ENCODE measurements around the gene CNDP2. TPM values are rescaled to one million over a fixed set of nuclear protein-coding genes. Genes with fewer than 3 reads are reported as not detected.
A peak's percentile ranks its signal among the peaks of the same experiment; 100 is the strongest.

The CNDP2 gene
- total RNA-seq, 1 experiment from 2014 or later, result 75.3 TPM

DNA sequence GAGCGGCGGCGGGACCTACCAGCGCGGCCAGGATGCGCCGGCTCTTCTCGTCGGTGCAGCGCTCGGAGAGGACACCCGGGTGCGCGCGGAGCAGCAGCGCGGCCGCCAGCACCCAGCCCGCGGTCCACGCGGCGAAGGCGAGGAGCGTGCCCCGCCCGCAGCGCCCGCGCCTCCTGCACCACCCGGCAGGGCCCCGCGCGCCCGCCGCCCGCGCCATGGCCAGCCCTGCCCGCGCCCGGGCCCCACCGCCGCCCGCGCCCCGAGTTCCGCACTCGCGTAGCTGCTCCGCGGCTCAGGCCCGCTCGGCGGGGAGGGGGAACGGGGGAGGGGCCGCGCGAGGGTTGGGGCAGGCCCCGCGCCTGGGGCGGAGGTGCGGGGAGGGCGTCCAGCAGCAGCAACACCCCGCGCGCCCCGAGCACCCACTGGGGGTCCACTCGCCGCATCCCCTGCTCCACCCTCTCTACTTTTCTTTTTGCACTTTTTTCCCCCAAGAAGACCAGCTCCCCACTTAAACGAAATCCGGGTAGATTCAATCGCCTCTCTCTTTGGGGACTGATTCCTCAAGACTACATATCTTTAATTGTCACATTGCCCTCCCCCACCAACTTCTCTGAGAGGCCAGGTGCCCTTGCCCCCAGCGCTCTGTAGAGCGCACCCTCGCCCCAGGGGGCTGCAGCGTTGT, 39.0 kb upstream of the CNDP2 start, which contains the start of gene DIPK1C:
Gene DIPK1C (minus strand): TSS at position 266 of the 682 bp plus-strand sequence. CDS start 49 bp downstream, at position 217.
- no peak within 1 kb of the TSS for H3K27ac ChIP-seq (ENCODE audit: low read depth, low read length, poor library complexity, severe bottlenecking)
- H3K27me3 ChIP-seq (replicated peaks; ENCODE audit: insufficient read depth, low read depth, low read length, poor library complexity), result peaks cover 76% of the 10 kb centered on the region

DNA sequence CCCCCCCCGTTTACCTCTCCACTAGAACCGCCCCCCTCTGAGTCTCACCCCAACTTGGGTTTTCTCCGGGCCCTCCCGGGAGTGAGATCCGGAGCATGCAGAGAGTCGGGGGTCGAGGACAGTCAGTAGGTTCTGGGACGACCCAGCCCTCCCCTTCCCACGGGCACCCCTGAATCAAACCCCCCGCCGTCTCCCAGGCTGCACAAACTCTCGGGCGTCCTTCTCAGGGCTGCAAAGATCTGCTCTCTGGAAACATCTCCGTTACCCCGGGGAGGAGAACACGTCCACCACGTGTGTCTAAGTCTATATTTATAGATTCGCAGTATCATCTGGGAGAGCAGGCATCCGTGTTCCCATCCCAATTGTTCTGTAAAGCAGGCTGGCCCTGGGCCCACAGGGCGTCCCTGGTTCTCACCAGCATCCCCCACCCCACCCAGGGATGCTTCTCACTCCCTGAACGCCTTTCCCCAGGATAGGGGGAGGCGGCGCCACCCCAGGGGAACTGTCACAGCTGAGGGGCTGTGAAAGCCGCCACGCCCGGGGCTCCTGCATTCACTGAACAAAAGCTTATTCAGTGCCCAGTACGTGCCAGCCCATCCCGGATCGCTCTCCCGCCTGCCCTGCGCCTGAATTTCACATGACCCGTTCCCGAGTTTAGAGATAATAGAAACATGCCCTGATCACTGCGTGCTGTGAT, 38.3 kb upstream of the CNDP2 start:
- Histone ChIP-seq H3K27ac (ENCODE audit: low read depth, low read length, poor library complexity, severe bottlenecking) (no peak overlapping the region), H3K4me3 (ENCODE audit: low read depth, low read length, poor library complexity, severe bottlenecking) (no peak overlapping the region), H3K4me1 (ENCODE audit: insufficient read depth, low read length, poor library complexity, severe bottlenecking) (no peaks in the 10 kb centered on the region), H3K27me3 (replicated peaks; ENCODE audit: insufficient read depth, low read depth, low read length, poor library complexity) (peaks cover 79% of the 10 kb centered on the region), H3K36me3 (ENCODE audit: insufficient read depth, low read length, poor library complexity, severe bottlenecking) (no peaks in the 10 kb centered on the region), H3K9me3 (ENCODE audit: low read depth, low read length, poor library complexity, severe bottlenecking) (no peaks in the 10 kb centered on the region)
- TF ChIP-seq, protein P1, sequence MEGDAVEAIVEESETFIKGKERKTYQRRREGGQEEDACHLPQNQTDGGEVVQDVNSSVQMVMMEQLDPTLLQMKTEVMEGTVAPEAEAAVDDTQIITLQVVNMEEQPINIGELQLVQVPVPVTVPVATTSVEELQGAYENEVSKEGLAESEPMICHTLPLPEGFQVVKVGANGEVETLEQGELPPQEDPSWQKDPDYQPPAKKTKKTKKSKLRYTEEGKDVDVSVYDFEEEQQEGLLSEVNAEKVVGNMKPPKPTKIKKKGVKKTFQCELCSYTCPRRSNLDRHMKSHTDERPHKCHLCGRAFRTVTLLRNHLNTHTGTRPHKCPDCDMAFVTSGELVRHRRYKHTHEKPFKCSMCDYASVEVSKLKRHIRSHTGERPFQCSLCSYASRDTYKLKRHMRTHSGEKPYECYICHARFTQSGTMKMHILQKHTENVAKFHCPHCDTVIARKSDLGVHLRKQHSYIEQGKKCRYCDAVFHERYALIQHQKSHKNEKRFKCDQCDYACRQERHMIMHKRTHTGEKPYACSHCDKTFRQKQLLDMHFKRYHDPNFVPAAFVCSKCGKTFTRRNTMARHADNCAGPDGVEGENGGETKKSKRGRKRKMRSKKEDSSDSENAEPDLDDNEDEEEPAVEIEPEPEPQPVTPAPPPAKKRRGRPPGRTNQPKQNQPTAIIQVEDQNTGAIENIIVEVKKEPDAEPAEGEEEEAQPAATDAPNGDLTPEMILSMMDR (conservative IDR thresholded peaks at IDR 0.05; ENCODE audit: low read depth, low read length), result no peak
- no peak for TF ChIP-seq EZH2 (IDR thresholded peaks at IDR 0.05; ENCODE audit: borderline replicate concordance, low read depth, low read length, poor library complexity, severe bottlenecking)
- POLR2A ChIA-PET (ENCODE audit: low non-redundant PET), result no interaction called here
- DNase-seq (ENCODE audit: low spot score), result no peak
- CTCF ChIA-PET, result no interaction called here
- no TSS peak for BruUV-seq (replicated peaks)
- intact Hi-C loops (cut with micrococcal nuclease; ENCODE audit: unreplicated experiment), result no loop called here

More for the DNA sequence above, 39.0 kb upstream of the CNDP2 start, which contains the start of gene DIPK1C:
- Histone ChIP-seq H3K9me3 (ENCODE audit: low read depth, low read length, poor library complexity, severe bottlenecking) (no peaks in the 10 kb centered on the region), H3K4me3 (ENCODE audit: low read depth, low read length, poor library complexity, severe bottlenecking) (peak within 1 kb of the TSS; percentile 17), H3K36me3 (ENCODE audit: insufficient read depth, low read length, poor library complexity, severe bottlenecking) (no peaks in the 10 kb centered on the region), H3K4me1 (ENCODE audit: insufficient read depth, low read length, poor library complexity, severe bottlenecking) (no peaks in the 10 kb centered on the region)
- TF ChIP-seq, protein P1 (conservative IDR thresholded peaks at IDR 0.05; ENCODE audit: low read depth, low read length), result no peak
- no peak for TF ChIP-seq EZH2 (IDR thresholded peaks at IDR 0.05; ENCODE audit: borderline replicate concordance, low read depth, low read length, poor library complexity, severe bottlenecking)
- no peak for DNase-seq (ENCODE audit: low spot score)
- no TSS peak for BruUV-seq (replicated peaks)
- CTCF ChIA-PET, result interaction anchor here (0.6 kb wide), 1 partner anchor 382 kb away, joined by 4 read pairs; no protein-coding TSS in a partner anchor
- intact Hi-C loops (cut with micrococcal nuclease; ENCODE audit: unreplicated experiment), result no loop called here
- POLR2A ChIA-PET (ENCODE audit: low non-redundant PET), result no interaction called here

DNA sequence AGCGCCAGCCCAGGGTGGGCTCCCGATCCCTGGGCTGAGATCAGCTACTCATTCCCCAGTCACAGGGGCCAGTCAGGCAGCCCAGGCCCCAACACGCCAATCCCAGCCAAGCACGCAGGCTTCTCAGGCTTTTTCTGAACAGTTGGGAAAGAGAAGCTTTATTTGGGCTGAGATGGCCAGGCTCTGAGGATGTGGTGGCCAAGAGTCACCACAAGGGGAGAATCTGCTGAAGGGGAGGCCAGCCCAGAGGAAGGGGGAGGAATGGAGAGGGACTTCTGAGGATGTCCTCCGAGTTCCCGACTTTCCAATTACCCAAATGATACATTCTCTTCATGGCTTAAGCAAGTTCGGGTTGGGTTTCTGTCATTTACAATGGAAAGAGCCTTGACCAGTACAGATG, 36.3 kb upstream of the CNDP2 start:
- CTCF ChIA-PET, result interaction anchor here (1.1 kb wide), 1 partner anchor 106 kb away, joined by 5 read pairs; no protein-coding TSS in a partner anchor
- TF ChIP-seq, protein P1 (conservative IDR thresholded peaks at IDR 0.05; ENCODE audit: low read depth, low read length), result peak; percentile 30
- TF ChIP-seq EZH2 (IDR thresholded peaks at IDR 0.05; ENCODE audit: borderline replicate concordance, low read depth, low read length, poor library complexity, severe bottlenecking), result no peak
- Histone ChIP-seq H3K27ac (ENCODE audit: low read depth, low read length, poor library complexity, severe bottlenecking) (no peak overlapping the region), H3K9me3 (ENCODE audit: low read depth, low read length, poor library complexity, severe bottlenecking) (no peaks in the 10 kb centered on the region), H3K27me3 (replicated peaks; ENCODE audit: insufficient read depth, low read depth, low read length, poor library complexity) (peaks cover 71% of the 10 kb centered on the region), H3K4me1 (ENCODE audit: insufficient read depth, low read length, poor library complexity, severe bottlenecking) (no peaks in the 10 kb centered on the region), H3K4me3 (ENCODE audit: low read depth, low read length, poor library complexity, severe bottlenecking) (no peak overlapping the region), H3K36me3 (ENCODE audit: insufficient read depth, low read length, poor library complexity, severe bottlenecking) (no peaks in the 10 kb centered on the region)
- intact Hi-C loops (cut with micrococcal nuclease; ENCODE audit: unreplicated experiment), result loop anchor here (10.0 kb wide), 1 partner anchor 55 kb away; no protein-coding TSS in a partner anchor
- POLR2A ChIA-PET (ENCODE audit: low non-redundant PET), result no interaction called here
- no TSS peak for BruUV-seq (replicated peaks)
- DNase-seq (ENCODE audit: low spot score), result no peak

Data from A673 (cell line).